ENCODE data around the gene UBE2N.

Gene UBE2N

DNA sequence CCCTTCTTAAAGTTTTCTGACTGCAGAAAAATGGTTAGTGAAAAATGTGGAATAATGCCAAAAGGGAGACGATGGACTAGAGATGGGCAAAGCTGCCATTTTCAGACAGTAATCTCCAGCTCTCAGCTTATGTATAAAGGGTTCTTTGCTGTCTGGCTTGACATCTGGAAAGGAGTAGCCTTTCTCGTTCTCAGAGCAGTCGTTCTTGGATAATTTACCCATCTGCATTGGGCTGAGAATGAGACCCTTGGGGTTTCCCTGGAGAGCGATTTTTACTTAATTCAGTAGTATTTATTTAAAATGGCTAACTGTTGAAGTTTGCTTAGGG, 62.8 kb downstream of the UBE2N start:
- no peak for DNase-seq

DNA sequence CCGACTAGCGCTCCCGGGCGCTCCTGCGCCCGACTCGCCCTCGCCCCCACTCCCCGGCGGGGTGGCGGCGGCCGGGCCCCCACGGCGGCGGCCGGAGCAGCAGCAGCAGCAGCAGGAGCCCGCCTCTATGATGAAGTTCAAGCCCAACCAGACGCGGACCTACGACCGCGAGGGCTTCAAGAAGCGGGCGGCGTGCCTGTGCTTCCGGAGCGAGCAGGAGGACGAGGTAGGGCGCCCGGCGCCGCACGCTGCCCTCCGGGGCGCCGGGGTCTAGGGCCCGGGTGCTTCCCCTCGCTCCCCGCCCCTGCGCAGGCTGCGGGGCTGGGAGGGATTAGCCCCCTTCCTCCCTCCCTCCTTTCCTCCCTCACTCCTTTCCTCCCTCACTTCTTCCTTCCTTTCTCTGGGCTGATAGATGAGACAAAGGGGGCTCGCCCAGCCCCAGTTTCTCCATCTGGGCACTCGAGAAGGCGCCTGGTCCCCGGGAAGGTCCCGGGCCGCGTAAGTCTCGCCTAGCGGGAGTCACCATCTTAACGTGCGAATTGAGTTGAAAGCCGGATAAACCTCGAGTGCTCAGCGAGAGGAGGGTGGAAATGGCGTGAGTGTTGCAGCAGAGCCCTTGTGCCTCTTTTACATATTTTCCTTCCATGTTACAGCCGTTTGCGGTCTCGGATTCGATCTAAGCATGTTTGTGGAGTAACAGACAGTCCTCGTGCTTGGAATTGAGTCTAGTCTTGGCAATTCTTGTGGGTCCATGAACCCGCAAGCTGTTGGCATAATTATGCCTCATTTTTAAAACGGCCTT, 63.4 kb downstream of the UBE2N start:
- peak; percentile 10 to 39 for DNase-seq

DNA sequence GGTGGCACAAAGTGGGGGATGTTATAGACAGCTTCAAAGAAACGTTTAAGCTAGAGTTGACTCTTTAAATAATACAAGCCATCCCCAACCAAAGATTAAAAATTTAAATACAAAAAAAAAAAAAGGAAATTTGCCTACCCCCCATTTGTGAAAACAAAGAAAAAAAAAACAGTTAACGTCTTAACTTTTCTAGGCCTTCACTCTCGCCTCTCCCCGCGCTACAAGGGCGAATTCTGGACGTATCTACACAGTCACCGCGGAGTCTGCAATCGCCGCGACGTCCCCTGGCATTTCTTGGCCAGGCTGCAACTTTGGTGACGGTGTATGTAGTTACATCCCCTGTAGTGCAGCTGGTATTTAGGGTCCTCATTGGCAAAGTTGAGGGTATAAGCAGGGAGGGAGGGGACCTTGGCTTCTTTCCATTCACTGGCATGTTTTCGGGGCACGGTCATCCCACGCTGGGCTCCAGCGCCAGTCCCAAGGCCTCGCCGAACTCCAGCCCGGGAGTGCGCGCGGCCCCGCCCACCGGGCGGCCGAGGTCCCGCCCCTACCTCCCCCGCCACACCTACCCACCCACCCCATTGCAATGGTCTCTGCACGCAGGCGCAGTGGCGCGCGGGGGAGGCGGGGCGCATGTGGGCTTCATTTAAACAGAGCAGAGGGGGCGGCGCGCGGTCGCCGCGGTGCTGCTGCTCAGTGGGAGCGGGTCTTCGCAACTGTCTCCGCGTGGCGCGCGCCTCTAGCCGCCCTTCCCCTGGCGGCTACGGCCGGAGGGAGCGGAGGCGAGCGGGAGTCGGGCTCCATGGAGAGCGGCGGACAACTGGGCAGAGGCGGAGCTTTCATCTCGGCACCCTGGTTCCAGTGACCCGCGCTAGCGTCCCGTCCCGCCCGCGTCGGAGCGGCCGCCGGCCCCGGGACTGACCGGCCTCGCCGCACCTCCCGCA, 64.2 kb downstream of the UBE2N start, which contains the start of gene NUDT4:
Gene NUDT4 (plus strand): TSS at position 674 of the 944 bp plus-strand sequence. CDS start 398 bp downstream, outside the sequence.
- DNase-seq: peak; percentile 87 to 90

DNA sequence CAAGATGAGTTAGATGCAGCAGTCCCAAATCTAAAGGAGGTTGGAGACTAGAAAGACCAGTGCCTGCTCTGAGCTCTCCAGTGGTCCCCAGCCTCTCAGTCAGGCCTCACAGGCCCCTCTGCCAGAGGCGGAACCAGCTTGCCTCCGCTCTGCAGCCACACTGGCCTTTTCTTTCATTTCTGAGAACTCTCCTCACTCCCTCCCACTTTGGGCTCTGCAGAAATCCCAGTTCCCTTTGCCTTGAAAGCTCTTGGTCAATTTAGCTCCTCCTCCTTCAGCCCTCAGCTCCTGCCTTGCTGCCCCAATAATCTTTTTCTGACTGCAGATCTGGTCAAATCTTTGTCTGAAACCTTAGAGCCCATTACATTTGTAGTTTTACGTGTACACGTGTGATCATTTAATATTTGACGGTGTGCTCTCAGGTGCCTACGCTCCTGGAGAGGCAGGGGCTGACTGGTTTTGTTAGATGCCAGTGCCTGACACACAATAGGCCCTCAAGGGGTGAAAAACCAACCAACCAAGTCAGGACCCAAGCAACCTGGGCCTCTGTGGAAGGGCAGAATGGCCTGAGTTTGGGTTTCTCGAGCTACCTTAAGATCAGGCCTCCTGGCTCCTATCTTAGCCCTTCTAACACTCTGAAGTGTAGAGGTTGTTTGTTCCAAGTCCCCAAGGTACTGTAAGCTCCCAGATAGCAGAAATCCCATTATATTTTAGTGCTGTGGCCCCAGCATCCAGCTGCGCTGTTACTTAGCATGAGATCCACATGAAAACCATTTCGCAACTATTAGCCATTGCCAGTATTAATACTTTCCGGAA, 65.1 kb downstream of the UBE2N start:
- DNase-seq: no peak

DNA sequence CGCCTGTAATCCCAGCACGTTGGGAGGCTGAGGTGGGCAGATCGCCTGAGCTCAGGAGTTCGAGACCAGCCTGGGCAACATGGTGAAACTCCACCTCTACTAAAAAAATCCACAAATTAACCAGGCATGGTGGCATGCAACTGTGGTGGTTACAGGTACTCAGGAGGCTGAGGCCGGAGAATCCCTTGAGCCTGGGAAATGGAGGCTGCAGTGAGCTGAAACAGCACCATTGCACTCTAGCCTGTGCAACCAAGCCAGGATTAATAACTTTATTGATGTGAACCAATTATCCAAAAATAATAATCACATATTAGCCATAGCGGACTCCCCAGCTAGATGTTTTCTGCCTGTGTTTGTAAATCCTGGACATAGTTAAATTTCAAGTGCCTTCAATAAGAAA, 65.8 kb downstream of the UBE2N start:
- DNase-seq: no peak

DNA sequence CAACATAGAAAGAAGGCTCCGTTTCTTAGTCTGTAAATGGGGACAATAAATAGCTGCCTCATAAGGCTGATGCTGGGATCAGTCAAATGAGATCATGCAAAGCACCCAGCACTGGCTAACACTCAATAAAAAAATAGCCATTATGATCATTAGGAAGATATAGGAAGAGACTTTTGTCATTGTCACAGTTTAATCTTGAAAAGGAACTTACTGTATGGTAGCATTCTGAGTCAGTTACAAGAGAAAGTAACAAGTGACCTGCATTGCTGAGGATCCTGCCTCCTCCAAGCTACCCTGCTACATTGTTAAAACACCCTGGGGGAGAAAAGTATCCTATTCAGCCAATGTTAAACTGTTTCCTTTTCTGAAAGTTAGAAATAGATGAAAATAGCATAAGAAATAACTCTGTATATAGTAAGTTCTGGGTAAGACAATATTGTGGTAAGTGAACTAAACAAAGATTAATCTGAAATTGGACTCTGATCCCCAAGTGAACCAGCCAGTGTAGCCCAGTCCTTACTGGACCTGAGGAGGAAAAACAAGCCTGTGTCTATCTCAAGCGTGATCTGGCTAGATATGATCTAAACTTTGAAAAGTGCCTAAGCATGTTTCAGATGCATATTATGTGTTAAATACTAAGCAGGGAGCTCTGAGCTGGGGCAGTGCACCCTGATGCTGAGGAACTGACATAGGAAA, 67.6 kb downstream of the UBE2N start:
- DNase-seq: no peak

DNA sequence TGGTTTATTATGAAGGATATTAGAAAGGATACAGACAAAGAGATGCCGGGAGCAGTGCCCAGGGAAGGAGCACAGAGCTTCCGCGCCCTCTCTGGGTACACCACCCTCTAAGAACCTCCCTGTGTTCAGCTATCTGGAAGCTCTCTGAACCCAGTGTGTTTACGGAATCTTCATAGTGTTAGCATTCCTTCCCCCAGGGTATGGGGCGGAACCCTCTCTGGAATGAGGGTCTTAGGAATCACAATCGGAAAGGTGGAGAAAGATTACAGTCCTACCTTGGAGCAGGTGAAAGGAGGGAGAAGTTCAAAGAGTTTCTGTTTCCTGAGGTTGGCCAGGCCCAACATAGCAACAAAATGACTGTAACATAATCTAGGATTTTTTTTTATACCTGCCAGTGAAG, 70.8 kb downstream of the UBE2N start:
- no peak for DNase-seq

DNA sequence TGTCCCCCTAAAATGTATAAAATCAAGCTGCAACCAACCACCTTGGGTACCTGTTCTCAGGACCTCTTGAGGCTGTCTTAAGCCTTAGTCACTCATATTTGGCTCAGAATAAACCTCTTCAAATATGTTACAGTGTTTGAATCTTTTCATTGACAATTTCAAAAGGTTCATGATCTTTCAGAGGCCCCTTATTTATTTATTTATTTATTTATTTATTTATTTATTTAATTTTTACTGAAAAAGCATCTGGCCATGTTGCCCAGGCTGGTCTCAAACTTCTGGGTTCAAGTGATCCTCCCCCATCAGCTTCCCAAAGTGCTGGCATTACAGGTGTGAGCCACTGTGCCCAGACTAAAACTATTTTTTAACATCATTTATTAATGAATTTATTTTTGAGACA, 72.2 kb downstream of the UBE2N start:
- no peak for DNase-seq

DNA sequence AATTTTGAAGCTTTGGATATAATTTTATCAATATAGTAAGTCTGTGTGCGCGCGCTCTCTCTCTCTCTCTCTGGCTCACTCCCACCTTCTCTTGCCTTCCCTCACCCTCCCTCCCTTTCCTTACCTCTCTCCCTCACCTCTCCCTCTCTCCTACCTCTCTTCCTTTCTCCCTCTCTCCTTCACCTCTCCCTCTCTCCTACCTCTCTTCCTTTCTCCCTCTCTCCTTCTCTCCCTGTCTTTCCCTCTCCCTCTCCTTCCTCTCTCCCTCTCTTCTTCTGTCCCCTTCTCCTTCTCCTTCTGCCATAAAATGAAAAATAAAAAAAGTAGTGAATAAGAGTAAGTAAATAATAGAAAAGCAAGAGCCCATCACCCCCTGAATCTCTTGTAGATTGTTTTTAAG, 73.0 kb downstream of the UBE2N start:
- no peak for DNase-seq

DNA sequence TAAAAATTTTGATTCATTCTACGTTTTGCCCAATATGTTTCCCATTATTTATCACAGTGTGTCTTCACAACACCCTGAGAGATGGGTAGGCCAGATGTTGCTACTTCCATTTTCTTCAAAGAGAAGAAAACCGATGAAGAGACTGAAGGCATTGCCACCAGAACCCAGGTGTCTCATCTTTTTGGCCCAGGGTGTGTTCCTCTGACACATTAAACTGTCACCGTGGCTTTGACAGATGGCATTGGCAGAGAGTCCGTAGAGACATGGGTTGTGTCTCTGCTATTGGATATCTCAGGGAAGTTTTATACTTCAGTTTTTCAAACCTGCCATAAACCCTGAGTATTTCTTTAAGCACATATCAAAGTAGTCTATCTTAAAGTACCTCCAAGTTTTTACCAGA, 75.3 kb downstream of the UBE2N start:
- no peak for DNase-seq

DNA sequence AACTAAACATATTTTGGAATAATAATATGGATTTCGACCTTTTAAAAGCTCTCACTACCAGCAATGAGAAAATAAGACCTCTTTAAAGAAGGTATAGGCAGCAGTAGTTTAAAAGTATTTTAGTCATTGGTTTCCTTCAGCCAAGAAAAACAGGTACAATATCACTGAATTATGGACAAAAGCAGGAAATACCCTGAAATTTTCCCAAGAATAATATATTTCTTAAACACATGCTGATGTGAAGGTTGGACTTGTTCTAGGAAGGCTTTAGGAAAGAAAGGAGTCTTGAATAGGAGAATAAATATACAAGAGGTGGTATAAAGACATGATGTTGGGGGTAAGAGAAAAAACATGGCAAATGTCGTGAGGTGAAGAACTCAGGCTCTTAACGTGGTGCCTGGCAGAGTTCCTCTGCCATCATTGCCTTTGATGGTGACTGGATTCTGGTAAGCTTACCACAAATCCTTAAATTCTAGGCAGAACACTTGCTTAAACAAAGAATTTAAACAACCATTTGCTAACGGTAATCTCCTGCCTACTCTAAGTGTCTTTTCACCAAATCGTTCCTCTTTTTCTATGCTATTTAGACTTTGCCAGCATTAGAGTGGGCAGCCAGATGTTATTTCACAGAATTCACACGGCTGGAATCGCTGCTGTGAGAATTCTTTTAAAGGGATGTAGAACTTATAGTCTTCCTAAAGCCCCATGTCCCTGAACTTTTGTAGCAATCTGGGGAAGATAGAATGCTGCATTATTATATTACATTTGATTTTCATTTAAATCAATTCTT, 75.9 kb downstream of the UBE2N start:
- DNase-seq: no peak

DNA sequence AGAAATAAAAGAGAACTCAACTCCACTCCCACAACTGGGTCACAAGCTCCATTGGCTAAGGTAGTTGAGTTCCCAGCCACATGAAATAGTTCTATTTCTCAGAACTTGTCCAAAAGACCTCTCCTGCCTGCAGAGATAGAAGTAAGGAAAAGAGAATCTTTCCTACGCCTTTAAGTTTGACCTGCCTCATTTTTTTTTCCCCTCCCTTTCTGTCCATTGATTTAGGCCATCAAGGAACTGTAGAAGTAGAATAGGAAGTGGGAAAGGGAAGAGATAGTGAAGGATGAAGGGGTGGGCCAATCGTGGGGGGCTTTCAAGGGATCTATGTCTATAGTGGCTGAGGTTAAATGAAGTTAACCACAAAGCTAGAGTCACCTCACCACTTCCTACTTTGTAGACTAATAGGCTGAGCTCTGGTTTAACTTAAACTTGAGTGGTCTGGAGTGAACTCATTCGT, 77.9 kb downstream of the UBE2N start:
- DNase-seq: no peak

DNA sequence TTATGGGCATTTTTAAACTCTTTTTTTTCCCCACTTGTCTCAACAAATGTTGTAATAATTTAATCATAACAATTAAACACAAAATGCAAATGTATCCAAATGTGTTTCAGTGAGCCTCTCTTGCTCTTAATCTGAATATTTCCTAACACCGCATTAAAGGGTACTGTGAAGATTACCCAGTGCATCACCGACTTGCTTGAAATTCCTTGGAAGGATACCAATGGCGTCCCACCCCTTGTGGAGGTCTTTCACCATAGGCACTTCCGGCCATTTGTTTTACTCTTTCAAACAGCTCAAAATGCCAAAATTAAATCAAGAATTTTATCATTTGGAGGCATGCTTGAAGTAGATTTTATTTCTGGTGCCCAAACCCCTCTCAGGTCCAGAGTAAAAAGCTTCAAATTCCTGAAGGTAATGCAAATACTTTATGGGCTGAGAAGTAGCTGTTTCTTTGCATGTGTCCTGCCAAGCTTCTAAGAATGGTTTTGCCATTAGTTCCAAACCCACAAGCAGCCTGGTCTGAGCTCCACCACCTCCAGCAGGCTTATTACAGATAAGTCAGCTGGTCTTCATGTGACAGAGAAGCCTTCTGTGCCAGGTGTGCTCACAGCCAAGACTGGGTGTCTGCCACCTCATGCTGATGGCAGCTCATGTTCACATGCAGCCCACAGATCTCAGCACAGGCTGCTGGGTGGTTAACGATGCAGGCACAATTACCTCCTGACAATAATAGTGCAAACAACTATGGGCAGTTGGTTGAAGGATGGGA, 80.4 kb downstream of the UBE2N start:
- DNase-seq: no peak

DNA sequence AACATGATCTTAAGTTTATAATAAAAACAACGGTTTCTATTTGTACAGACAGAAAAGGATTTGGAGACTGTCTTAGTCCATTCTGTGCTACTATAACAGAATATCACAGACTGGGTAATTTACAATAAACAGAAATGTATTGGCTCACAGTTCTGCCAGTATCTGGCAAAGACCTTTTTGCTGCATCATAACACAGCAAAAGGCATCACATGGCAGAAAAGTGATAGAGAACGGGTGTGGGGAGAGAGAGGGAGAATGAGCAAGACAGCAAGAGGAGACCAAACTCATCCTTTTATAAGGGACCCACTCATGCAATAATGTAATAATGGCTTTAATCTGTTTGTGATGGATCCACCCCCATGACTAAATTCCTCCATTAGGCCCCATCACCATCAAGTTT, 81.1 kb downstream of the UBE2N start:
- no peak for DNase-seq

DNA sequence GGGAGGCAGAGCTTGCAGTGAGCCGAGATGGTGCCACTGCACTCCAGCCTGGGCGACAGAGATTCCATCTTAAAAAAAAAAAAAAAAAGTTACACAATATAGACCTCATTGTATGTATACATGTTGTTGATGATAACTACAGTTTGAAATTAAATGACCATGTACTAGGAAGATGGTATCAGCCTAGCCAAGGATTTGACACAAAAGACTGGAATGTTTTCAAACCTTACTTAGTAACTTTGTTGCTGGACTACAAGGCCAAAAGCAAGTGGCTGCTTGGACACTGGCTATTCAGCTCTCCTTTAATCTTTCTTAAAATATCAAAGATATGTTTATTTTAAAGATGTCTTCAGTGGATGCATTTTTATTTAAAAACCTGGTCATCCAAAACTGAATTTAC, 82.9 kb downstream of the UBE2N start:
- DNase-seq: no peak

DNA sequence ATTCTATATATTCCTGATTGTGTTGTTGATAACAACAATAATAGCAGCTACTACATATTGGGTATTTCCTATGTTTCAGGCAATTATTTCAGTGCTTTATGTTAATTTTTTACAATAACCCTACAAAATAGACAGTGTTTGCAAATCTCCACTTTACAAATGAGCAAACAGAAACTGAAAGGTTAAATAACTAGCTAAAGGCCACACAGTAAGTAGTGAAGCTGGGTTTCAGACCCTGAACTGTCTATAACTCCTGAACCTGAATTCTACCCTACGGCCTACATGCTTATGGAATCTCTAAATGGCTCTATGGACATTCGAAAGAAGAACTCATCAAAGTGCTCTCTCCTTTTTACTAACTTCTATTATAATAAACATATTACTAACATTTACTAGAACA, 83.7 kb downstream of the UBE2N start:
- DNase-seq: no peak

DNA sequence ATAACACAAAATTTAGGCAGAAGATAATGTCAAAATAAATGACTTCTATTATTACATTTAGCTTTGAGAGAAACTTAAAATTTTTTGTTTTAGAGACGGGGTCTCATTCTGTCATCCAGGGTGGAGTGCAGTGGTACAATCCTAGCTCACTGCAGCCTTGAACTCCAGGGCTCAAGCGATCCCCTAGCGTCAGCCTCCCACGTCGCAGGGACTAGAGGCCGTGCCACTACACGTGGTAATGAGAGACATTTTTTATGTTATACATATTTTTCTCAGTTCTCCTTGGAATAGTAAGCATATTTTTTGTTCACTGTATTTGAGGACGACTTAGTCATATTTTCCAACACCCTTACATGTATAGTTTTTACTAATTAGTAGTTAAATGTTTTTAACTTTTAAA, 85.5 kb downstream of the UBE2N start:
- no peak for DNase-seq
